K562 (cell line): ENCODE measurements around the gene MTLN. TPM values are rescaled to one million over a fixed set of nuclear protein-coding genes. Genes with fewer than 3 reads are reported as not detected.

Experiments used
- ATAC-seq: fragments of 200-7000 bp; cut with Tn5 transposase; 3 replicates; pipeline ENCODE4 v1.9.1; 2020; ENCODE audit warnings: moderate library complexity
- BruUV-seq: library from RNA; stranded (reverse); fragments of 400-500 nt; replicated peaks from 2 replicates; lab custom pipeline; 2021; lab: Mats Ljungman, UMichigan
- CTCF ChIA-PET: fragments of 300-600 bp; formaldehyde crosslinking; extraction: SDS; loops from one replicate; lab custom pipeline; 2021; ENCODE audit warnings: low intra/inter-chr PET ratio; lab: Yijun Ruan, JAX
- POLR2A ChIA-PET: fragments of 300-600, 350-650 bp; sonication (Branson Sonifier 250); formaldehyde crosslinking; extraction: SDS; loops from one replicate; lab custom pipeline; 2021; ENCODE audit warnings: antibody characterized with exemption, inconsistent platforms; lab: Yijun Ruan, JAX
- DNase-seq, 4 experiments: peaks; one replicate each; pipeline versions ENCODE4 v3.0.0 to v3.0.0-alpha.2; 2011 to 2018; ENCODE audit warnings: low spot score in 3 of 4, mixed read lengths in 3 of 4; ENCODE audit errors: extremely low read depth in 1 of 4
- FAIRE-seq: peaks from 2 replicates; lab custom pipeline; 2011; peaks lifted over from hg19 to GRCh38; lab: Jason Lieb, UNC
- H2AFZ ChIP-seq: 2 replicates; pipeline ENCODE4 v1.6.0; 2011; ENCODE audit warnings: low read depth, low read length, control low read depth, inconsistent platforms
- H3K27ac ChIP-seq: fragments of 200-600 bp; 3 replicates; pipeline ENCODE4 v1.8.0; 2011; ENCODE audit warnings: low read depth, mild to moderate bottlenecking, control low read depth, inconsistent platforms, low read length, moderate library complexity, mixed read lengths; ENCODE audit errors: extremely low read depth
- H3K27me3 ChIP-seq, 2 experiments: fragments of 300-600 bp in 1 of 2; 2 replicates in 1 of 2; 3 replicates in 1 of 2; pipeline versions ENCODE4 v1.6.0 to v1.8.0; 2011; ENCODE audit warnings: inconsistent platforms in 2 of 2, low read length in 2 of 2, mild to moderate bottlenecking in 1 of 2, mixed read lengths in 1 of 2, moderate library complexity in 1 of 2; ENCODE audit not compliant: control insufficient read depth in 2 of 2, insufficient read depth in 2 of 2
- H3K36me3 ChIP-seq: fragments of 300-600 bp; 3 replicates; pipeline ENCODE4 v1.8.0; 2011; ENCODE audit warnings: mild to moderate bottlenecking, low read length, inconsistent platforms; ENCODE audit not compliant: control insufficient read depth, insufficient read depth
- H3K4me1 ChIP-seq, 2 experiments: fragments of 200-600 bp in 1 of 2; replicated peaks in 1 of 2; 2 replicates in 1 of 2; 3 replicates in 1 of 2; pipeline versions ENCODE4 v1.5.1 to v1.8.0; 2011; ENCODE audit warnings: inconsistent platforms in 2 of 2, low read length in 2 of 2, mild to moderate bottlenecking in 1 of 2, mixed read lengths in 1 of 2, moderate library complexity in 1 of 2; ENCODE audit not compliant: control insufficient read depth in 2 of 2, insufficient read depth in 2 of 2
- H3K4me2 ChIP-seq: 2 replicates; pipeline ENCODE4 v1.6.1; 2011; ENCODE audit warnings: low read length, control low read depth, inconsistent platforms, mixed read lengths; ENCODE audit not compliant: insufficient read depth
- H3K4me3 ChIP-seq: fragments of 200-600 bp; sonication (generic), shearing (Covaris generic); 2 replicates; pipeline ENCODE4 v1.5.1; 2016; ENCODE audit warnings: control low read depth, inconsistent platforms
- H3K79me2 ChIP-seq: fragments of 200-600 bp; 3 replicates; pipeline ENCODE4 v1.8.0; 2011; ENCODE audit warnings: low read length, inconsistent platforms; ENCODE audit not compliant: control insufficient read depth, insufficient read depth
- H3K9ac ChIP-seq, 2 experiments: 2 replicates each; pipeline versions ENCODE4 v1.6.0 to v1.6.1; 2011; ENCODE audit warnings: low read depth in 2 of 2, low read length in 2 of 2, control low read depth in 1 of 2, inconsistent platforms in 1 of 2, mild to moderate bottlenecking in 1 of 2, mixed read lengths in 1 of 2; ENCODE audit not compliant: insufficient read depth in 1 of 2
- H3K9me1 ChIP-seq: one replicate; pipeline ENCODE4 v1.6.0; 2011; ENCODE audit warnings: inconsistent platforms, mild to moderate bottlenecking, low read length, moderate library complexity; ENCODE audit not compliant: control insufficient read depth, insufficient read depth
- H3K9me3 ChIP-seq: replicated peaks from 2 replicates; pipeline ENCODE4 v1.5.1; 2011; ENCODE audit warnings: low read depth, low read length, inconsistent platforms; ENCODE audit not compliant: control insufficient read depth, insufficient read depth
- H4K20me1 ChIP-seq: replicated peaks from 2 replicates; pipeline ENCODE4 v1.6.1; 2011; ENCODE audit warnings: low read length, inconsistent platforms, mixed read lengths; ENCODE audit not compliant: control insufficient read depth, insufficient read depth
- BCOR ChIP-seq: fragments of 450-650 bp; IDR thresholded peaks from 2 replicates; pipeline ENCODE4 v1.6.1; 2016
- FOS ChIP-seq: IDR thresholded peaks from 3 replicates; pipeline ENCODE4 v1.6.1; 2011; ENCODE audit not compliant: insufficient read length; ENCODE audit errors: extremely low read depth
- HNRNPUL1 ChIP-seq: fragments of 200-400 bp; formaldehyde crosslinking; IDR thresholded peaks from 2 replicates; pipeline ENCODE4 v1.6.1; 2017; ENCODE audit warnings: low read length
- MEF2D ChIP-seq: conservative IDR thresholded peaks from 2 replicates; pipeline ENCODE4 v1.6.1; 2016; ENCODE audit warnings: low read depth, missing genetic modification characterization, missing compliant biosample characterization
- TEAD4 ChIP-seq, 2 experiments: sonication (generic) in 1 of 2; formaldehyde crosslinking in 1 of 2; IDR thresholded peaks; 2 replicates each; pipeline versions ENCODE4 v1.6.1 to v1.8.0; 2012 to 2022; ENCODE audit warnings: borderline replicate concordance in 1 of 2, inconsistent platforms in 1 of 2, low read length in 1 of 2, mild to moderate bottlenecking in 1 of 2, missing genetic modification reagents in 1 of 2
- ZNF263 ChIP-seq: sonication (generic); formaldehyde crosslinking; IDR thresholded peaks from 2 replicates; pipeline ENCODE4 v1.8.0; 2022; ENCODE audit warnings: mild to moderate bottlenecking, missing genetic modification reagents, borderline replicate concordance
- ZNF445 ChIP-seq: fragments of 250-450 bp; sonication (Bioruptor Pico); IDR thresholded peaks from 2 replicates; pipeline ENCODE4 v1.4.0; 2020; ENCODE audit warnings: low read depth, mild to moderate bottlenecking, moderate library complexity
- ZNF507 ChIP-seq: conservative IDR thresholded peaks from 2 replicates; pipeline ENCODE4 v1.6.1; 2017; ENCODE audit warnings: missing genetic modification characterization, missing compliant biosample characterization
- in situ Hi-C: fragments of 300-500 bp; cut with MboI; formaldehyde crosslinking; loops from 4 replicates; pipeline ENCODE4 v1.15.0; 2018; ENCODE audit warnings: inconsistent platforms, mixed read lengths
- intact Hi-C: fragments of 100-400 bp; cut with micrococcal nuclease; formaldehyde crosslinking; loops from 2 replicates; pipeline ENCODE4 v1.14.2; 2022
- polyA plus RNA-seq, 8 experiments: library from polyadenylated mRNA; depleted of rRNA in 4 of 8; stranded (reverse) in 5 of 8; unstranded in 3 of 8; fragments of >200 nt; fragmentation: Nextera tagmentation in 2 of 8; fragmentation: Illumina TruSeq in 1 of 8; extraction: Ambion mirVana in 2 of 8; extraction: Trizol in 1 of 8; gene quantifications; 2 replicates each; pipeline versions ENCODE4 v1.2.1 to v1.2.3, GENCODE V29; 2011 to 2014; ENCODE audit warnings: inconsistent platforms in 1 of 8, missing spikeins in 1 of 8
- total RNA-seq, 7 experiments: library from RNA; depleted of rRNA in 6 of 7; stranded (reverse); fragments of >200 nt in 6 of 7; fragmentation: Illumina TruSeq in 2 of 7; extraction: Trizol in 2 of 7; gene quantifications; 2 replicates each; pipeline versions ENCODE4 v1.2.1 to v1.2.3, GENCODE V29; 2011 to 2021; ENCODE audit warnings: low replicate concordance in 1 of 7
- TF ChIP-seq, protein P1 (sequence below): sonication (generic); formaldehyde crosslinking; IDR thresholded peaks from 2 replicates; pipeline ENCODE4 v1.8.0; 2022; ENCODE audit warnings: mild to moderate bottlenecking, missing genetic modification reagents
- TF ChIP-seq, protein P2 (sequence below): sonication (generic); formaldehyde crosslinking; IDR thresholded peaks from 2 replicates; pipeline ENCODE4 v1.8.0; 2022; ENCODE audit warnings: mild to moderate bottlenecking, low read depth, missing genetic modification reagents
- TF ChIP-seq, protein P3 (sequence below): sonication (generic); formaldehyde crosslinking; IDR thresholded peaks from 2 replicates; pipeline ENCODE4 v1.8.0; 2022; ENCODE audit warnings: mild to moderate bottlenecking, missing genetic modification reagents

Gene MTLN
- total and polyA plus RNA-seq, 9 of the 15 experiments (the other 6 are each of a cell fraction or from before 2014, with no cell fraction given): 7.3 to 129 (median 39.4) TPM

GRCh38 chr2:110180036-110180435 lies 32.3 kb downstream of the MTLN start:
- H3K27ac ChIP-seq: no peak overlapping the region
- no peak overlapping the region for H2AFZ ChIP-seq
- no peaks in the 10 kb centered on the region for H3K9me1 ChIP-seq
- no peak overlapping the region for H3K4me2 ChIP-seq
- H3K9ac ChIP-seq: no peak overlapping the region
- no peaks in the 10 kb centered on the region for H4K20me1 ChIP-seq
- TF ChIP-seq ZNF263 (no peak), ZNF445 (CRISPR knock-in tag) (no peak), TEAD4 (IDR thresholded peaks at IDR 0.05; ENCODE audit: low read length) (no peak), TEAD4 (CRISPR knock-in tag; IDR thresholded peaks at IDR 0.05; ENCODE audit: borderline replicate concordance) (no peak), BCOR (no peak), MEF2D (tag) (no peak), ZNF507 (tag) (no peak), FOS (no peak), HNRNPUL1 (no peak)
- TF ChIP-seq, protein P1, sequence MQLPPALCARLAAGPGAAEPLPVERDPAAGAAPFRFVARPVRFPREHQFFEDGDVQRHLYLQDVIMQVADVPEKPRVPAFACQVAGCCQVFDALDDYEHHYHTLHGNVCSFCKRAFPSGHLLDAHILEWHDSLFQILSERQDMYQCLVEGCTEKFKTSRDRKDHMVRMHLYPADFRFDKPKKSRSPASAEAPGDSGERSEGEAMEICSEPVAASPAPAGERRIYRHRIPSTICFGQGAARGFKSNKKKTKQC (CRISPR knock-in tag): no peak
- TF ChIP-seq, protein P2, sequence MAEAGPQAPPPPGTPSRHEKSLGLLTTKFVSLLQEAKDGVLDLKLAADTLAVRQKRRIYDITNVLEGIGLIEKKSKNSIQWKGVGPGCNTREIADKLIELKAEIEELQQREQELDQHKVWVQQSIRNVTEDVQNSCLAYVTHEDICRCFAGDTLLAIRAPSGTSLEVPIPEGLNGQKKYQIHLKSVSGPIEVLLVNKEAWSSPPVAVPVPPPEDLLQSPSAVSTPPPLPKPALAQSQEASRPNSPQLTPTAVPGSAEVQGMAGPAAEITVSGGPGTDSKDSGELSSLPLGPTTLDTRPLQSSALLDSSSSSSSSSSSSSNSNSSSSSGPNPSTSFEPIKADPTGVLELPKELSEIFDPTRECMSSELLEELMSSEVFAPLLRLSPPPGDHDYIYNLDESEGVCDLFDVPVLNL (CRISPR knock-in tag): no peak
- TF ChIP-seq, protein P3, sequence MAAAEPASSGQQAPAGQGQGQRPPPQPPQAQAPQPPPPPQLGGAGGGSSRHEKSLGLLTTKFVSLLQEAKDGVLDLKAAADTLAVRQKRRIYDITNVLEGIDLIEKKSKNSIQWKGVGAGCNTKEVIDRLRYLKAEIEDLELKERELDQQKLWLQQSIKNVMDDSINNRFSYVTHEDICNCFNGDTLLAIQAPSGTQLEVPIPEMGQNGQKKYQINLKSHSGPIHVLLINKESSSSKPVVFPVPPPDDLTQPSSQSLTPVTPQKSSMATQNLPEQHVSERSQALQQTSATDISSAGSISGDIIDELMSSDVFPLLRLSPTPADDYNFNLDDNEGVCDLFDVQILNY (CRISPR knock-in tag): no peak
- H3K36me3 ChIP-seq: no peaks in the 10 kb centered on the region
- POLR2A ChIA-PET: interaction anchor here (1.1 to 1.5 kb wide), 3 partner anchors 14 to 538 kb away, joined by 3 to 4 read pairs (median 3); no protein-coding TSS in a partner anchor
- no TSS peak for BruUV-seq
- H3K27me3 ChIP-seq: no peaks in the 10 kb centered on the region; a peak in 1 of 5 replicates
- no peaks in the 10 kb centered on the region for H3K9me3 ChIP-seq
- no peaks in the 10 kb centered on the region for H3K4me1 ChIP-seq
- in situ Hi-C loops (no loop called here), intact Hi-C loops (no loop called here)
- FAIRE-seq: no peak
- DNase-seq: no peak
- CTCF ChIA-PET: no interaction called here
- no peak for ATAC-seq
- H3K4me3 ChIP-seq: no peak overlapping the region
- no peaks in the 10 kb centered on the region for H3K79me2 ChIP-seq
